ENCODE measurements around the gene TP73. TPM values are rescaled to one million over a fixed set of nuclear protein-coding genes. Genes with fewer than 3 reads are reported as not detected.

TP73 gene
- total RNA-seq, 1 donor from 2014 or later: under 0.01 TPM

DNA sequence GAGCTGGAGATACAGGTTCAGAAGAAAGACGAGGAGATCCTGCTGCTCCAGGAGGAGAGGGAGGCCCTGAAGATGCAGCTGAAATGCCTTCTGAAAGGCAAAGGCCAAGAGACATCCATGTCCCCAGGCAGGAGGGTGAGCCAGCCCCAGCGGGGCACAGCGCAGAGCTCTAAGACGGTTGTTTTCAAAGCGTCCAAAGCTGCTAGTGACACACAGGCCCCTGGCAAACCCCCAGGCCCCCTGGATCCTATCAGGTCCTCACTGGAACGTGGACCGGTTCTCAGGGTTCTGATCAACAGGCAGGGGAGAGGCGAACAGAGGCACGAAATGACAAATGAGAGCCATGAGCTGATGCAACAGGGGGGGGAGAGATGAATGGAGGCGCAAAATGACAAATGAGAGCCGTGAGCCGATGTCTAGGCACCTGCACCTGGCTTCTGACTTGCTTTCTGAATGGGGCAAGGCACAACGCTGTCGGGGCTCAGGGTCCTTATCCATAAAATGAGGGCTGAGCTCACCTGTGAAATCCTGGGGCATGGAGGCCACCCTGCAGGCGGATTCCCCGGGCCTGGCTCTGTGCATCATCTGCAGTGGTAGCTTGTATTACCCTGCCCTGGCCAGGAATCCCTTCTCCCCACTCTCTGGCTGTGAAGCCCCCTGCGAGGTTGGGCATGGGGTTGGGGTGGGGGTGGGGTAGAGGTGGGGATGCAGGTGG lies 109.1 kb downstream of the TP73 start:
- DNase-seq (ENCODE audit: low read depth, low spot score): no peak

DNA sequence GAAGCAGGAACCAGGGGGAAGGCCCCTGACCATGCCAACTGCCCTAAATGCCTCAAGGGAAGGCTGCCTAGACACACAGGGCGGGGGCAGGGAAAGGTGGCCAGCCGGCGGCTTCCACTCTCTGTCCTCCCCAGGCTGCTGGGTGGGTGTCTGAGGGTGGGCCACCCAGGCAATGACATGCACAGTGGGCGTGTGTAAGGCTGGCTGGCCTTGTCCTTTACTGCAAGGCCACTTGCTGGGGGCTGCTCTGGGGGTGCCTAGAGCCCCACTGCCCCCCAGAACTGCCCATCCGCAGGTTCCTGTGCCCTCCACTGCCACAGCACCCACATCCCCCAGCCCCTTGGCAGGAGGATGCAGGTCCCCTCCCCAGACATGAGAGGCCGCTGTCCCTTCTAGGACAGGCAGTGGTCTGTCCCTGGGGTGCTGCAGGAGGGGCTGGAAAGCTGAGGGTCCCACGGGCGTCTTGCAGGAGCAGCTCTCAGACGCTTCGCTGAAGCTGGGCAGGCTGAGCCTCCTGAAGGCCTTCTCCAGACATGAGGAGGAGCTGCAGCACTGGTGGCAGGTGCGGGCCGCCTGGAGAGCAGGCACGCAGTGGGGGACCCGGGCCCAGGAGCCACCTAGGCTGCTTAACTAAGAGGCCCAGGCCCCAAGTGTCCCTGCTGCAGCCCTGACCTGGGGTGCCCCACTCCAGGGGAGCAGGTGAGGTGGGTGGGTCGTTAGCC lies 110.0 kb downstream of the TP73 start:
- DNase-seq (ENCODE audit: low read depth, low spot score): no peak

DNA sequence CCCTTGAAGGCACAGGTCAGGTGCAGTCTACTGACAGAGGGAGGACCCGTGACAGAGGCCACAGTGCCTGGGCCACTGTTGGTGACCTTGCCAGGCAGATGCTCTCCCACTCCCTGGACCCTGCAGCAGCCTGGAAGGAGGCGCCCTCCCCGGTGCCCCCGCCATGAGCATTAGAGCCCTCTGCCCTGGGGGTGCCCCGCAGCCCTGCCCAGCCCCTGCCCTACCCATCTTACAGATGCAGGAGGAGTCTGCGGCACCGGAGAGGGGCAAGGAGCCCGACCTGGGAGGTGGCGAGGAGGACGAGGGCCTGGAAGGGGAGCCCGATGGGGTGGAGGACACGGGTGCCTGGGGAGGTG lies 110.5 kb downstream of the TP73 start:
- no peak for DNase-seq (ENCODE audit: low read depth, low spot score)

DNA sequence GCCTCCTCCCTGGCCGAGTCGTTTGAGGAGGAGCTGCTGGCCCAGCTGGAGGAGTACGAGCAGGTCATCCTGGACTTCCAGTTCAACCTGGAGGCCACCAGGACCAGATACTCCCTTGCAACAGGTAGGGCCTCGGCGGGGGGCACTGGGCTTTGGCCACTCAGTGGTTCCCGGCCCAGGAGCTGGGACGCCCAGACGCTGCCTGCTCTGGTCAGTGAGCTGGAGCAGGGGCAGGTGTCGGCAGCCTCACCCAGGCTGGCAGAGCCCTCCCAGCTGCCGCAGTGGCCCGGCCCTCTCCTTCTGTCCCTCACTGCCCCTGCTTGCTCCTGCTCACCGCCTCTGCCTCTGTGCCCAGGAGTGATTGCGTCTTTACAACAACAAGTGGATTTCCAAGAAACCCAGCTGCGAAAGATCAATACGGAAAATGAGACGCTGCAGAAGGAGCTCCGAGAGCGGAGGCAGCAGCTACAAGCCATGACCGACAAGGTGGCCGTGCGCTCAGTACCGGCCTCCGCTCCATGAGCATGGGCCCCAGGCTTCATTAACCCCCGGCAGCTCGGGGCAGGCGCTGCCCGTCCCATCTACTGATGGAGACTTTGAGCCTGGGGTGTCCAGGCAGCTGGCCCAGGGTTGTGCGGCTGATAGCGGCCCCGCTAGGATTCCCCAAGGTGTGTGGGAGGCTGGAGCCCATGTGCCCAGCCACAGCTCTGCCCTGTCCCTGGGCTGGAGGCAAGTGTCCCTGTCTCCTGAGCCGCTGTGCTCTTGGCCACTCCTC lies 111.2 kb downstream of the TP73 start:
- DNase-seq (ENCODE audit: low read depth, low spot score): no peak

DNA sequence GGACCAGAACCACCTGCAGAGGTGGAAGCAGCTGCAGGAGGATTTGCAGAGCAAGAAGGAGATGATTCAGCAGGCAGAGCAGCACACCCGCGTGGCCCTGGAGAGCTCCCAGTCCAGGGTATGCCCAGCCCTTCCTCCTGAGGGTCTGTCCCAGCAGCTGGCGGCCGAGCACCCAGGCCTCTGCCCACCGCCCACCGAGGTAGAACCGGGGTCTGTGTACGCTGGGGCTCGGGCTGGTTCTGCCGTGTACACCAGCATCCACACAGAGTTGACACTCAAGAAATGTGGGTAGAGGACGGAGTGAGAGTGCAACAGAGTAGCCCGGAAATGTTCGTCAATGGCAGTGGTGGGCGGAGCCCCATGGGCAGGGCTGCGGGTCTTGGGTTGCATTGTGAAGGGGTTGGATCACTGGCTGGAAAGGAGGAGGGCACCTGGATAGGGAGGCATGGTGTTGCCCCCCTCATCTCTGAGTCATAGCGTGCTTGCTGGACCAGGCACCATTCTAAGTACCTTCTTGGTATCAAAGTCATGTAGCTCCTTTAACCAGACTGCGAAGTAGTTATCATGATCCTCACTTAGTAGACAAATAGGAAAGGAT lies 115.1 kb downstream of the TP73 start:
- no peak for DNase-seq (ENCODE audit: low read depth, low spot score)

DNA sequence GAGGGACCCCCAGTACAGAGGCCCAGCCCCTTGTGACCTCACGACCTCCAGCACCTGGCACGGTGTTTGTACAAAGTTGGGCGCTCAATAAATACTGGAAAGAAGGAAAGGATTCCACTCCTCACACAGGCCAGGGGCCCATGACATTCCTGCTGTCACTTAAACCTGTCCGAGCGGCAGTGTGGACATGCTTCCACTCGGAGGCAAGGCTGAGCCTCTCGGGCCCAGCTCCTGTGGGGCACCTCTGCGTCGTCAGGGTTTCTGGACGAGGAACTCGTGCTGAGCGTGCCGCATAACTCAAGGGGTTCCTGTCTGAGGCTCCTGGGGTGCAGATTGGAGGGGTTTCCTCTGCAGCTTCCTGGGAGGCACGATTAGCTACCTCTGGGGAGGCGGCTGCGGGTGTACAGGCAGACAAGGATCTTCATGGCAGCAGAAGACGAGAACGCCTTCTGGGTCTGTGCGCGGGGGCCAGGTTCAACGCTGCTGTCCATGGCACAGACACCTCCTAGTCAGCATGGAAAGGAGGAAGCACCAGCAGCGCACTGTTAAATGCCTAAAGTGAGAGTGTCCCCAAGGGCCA lies 116.6 kb downstream of the TP73 start:
- no peak for DNase-seq (ENCODE audit: low read depth, low spot score)

DNA sequence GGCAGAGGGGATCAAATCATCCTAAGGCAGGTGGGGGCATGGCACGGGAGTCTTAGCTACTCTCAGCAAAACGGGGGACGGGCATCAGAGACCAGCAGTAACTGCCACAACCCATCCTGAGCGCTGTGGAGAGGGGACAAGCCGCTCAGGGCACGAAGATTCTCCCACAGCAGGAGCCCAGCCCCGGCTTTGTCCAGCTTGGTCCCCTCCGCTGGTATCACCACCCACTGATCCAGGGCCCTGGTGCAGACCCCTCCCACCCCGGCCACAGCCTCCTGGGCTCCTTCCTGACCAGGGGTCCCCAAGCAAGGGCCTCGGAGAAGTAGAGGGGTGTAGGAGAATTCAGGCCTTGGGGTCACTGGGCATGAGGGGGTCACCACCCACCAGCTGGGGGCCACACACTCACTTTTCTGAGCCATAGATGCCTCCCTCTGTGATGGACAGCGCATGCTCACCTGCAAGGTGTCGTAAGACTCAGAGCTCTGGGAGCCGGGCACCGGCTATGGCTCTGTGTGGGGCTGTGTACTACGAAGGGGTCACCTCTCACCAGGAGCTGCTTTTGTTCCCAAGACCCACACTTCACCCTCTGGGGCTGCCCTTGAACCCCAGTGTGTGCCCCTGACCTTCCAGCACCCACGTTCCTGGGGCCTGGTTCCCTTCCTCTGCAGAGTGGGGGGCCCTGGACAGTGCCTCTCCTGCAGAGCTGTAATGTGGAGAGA lies 117.9 kb downstream of the TP73 start:
- DNase-seq (ENCODE audit: low read depth, low spot score): no peak

DNA sequence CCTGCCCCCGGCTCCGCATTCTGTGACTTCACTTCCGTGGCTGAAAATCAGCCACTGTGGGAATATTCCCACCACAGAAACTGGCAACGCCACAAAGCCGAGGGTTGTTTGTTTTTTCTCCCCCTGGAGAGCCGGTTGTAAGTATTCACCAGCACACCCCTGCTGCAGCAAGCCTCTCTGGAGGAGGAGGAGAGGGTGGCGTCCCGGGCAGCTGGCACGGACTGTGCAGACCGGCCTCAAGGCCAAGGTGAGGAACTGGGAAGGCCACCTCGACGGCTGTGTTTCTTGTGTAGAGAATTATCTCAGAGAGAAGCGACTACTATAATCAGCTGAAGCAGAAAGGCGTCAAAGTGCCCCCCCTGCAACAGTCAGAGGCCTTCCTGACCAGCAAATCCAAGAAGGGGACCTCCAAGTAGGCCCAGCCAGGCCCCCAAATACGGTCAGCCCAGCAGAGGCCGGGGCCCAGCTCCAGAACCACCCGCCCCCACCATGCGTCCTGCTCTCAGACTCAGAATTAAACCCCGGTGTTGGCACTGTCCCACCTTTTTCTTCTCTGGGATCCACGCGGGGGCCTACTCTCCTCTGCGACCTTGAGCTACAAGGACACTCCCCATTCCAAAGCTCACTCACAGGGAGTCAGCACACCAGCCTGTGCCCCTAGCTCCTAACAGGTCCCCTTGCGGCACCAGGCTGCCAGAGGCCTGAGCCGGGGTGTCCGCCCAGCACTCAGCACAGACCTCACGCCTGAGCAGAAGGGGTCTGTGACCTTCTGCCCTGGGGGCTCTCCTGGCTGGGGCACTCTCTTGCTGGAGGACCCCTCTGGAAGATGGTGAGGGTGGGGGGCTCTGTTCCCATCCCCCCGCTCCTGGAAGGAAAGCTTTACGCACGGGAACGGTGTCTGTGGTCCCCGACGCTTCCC lies 119.1 kb downstream of the TP73 start:
- DNase-seq (ENCODE audit: low read depth, low spot score): no peak

DNA sequence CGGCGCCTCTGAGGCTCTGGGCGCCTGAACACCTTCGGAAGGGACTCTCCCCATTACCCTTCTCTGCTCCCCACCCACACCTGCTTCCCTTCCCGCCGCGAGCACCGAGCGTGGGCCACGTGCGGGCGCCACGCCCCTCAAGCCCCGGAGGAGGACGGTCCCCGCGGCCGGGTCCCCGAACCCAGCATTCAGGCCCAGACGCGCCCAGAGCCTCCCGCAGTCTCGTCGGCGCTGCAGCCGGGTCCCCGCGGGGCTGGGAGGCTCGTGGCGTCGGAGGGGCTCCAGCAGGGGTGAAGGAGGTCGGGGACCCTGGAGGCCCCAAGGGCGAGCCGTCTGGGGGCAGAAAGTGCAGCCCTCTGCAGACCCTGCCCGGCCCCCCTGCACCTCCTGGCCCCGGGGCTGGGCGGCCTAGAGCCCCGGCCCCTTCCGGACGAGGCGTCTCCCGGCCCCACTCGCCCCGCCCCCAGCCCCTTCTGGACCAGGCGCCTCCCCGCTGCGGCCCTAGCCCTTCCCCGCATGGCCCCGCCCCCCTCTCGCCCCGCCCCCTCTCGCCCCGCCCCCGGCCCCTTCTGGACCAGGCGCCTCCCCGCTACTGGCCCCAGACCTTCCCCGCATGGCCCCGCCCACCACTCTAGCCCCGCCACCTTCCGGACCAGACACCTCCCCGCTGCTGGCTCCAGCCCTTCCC lies 119.9 kb downstream of the TP73 start:
- DNase-seq (ENCODE audit: low read depth, low spot score): no peak

DNA sequence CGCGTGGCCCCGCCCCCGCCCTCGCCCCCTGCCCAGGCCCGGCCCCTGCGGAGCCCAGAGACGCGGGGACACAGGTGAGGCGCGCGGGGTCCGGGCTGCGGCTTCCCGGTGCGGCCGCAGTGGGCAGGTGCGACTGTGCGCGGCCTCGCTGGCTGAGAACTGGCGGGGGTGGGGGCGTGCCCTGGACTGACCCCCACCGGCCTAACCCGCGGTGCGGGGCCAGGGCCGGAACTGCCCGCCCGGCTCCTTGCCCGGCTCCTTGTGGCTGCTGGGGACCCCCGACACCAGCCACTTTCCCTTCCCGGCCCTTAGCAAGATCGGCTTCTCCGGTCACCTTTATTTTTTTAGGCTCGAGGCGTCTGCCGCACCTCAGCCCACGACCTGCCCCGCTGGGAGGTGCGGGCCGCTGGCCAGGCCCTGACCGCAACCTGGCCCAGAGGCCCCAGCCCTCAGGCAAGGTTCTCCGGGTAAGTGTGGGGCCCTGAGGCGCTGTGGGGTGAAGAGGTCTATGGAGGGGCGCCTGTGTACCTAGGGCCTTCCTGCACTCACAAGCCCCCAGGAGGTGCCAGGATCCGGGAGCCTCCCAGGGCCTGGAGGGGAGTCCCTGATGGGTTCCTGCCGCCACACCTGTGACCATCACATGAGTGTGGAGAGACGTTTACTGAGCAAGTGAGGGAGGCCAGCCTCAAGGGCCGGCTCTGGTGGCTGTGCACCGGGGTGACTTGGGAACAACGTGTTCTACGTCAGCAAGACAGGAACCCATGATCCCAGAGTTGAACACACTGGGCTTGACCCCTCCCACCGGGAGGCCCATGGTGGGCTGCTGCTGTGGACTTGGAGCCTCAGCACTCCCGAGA lies 120.6 kb downstream of the TP73 start, which contains the start of gene SMIM1:
TSS of gene SMIM1 (plus strand) at position 35 of the 857 bp plus-strand sequence. CDS start 2,625 bp downstream, outside the sequence.
- no peak for DNase-seq (ENCODE audit: low read depth, low spot score)

DNA sequence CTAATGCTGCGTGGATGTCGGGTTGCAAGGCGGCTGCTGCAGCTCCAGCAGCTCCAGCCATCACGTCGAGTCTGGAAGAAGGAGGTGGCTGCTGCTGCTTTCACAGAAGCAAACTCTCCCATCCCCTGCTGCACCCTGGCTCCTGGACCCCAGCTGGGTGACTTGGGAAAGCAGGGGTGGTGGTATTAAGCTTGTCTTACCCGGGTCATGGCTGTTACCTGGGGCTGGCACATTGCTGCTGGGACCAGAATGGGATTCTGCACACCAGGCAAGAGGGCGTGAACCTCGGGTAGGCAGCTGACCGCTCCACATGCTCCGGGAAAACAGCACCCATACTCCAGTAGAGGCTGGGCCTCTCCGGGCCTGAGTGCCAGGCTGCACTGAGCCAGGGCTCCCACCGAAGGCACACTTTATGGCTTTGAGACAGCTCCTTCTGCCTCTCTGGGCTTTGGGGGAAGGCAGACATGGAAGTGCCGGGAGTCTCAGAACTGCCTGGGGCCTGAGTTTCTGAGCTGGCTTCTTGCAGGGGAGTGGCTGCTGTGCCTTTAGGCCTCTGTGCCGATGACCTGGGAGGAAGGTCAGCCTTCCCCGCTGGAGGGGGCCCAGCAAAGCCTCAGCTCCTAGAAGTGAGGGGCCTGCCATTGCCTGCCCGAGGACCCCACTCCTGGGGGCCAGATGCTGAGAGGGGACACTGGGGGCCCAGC lies 121.4 kb downstream of the TP73 start:
- DNase-seq (ENCODE audit: low read depth, low spot score): no peak

DNA sequence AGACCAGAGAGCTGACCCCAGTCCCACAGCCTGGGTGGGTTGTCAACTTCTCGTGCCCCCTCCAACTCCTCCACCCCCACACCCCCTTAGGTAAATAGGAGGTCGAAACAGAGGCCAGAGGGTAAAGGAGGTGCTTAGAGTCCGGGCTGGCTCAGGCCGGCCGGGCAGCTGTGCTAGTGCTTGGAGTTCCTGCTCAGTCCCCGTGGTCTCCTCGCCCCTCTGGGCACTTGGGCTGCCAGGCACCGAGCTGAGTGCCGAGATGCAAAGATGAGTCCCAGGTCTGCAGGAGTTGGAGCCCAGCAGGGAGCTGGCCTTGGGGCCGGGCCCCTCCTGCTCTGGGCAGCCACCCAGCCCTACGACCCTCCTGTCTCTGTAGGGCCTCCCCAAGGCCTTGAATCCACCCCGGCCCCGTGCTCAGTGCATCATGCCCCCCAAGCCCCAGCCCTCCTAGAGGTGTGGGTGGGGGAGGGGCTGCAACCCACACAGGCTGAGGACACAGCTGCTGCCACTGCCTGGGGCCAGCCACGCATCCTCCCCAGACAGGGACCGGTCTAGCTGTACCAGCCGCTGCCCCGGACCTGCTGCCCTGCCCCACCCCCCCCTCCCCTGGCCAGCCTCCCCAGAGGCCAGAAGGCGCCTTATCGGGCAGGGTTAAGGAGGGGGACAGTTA lies 122.1 kb downstream of the TP73 start:
- DNase-seq (ENCODE audit: low read depth, low spot score): no peak

DNA sequence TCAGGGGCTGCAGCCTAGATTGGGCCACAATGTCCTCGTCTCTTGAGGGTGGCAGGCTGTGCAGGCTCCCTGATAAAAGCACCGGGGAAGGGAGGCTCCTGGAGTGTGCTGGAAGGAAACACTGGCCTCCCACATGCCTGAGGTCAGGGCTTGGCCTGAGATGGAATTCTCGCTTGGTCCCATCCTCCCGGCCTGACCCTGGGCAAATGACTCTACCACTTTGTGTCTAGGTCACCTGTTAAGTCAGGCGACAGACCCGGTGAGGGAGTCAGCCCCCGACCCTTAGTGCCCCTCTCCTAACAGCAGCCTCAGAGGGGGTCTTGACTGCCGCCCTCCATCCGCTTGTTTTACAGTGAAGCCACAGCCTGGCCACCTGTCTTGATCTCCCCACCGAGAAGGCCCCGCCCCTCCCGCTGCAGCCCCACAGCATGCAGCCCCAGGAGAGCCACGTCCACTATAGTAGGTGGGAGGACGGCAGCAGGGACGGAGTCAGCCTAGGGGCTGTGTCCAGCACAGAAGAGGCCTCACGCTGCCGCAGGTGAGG lies 122.7 kb downstream of the TP73 start:
- no peak for DNase-seq (ENCODE audit: low read depth, low spot score)

DNA sequence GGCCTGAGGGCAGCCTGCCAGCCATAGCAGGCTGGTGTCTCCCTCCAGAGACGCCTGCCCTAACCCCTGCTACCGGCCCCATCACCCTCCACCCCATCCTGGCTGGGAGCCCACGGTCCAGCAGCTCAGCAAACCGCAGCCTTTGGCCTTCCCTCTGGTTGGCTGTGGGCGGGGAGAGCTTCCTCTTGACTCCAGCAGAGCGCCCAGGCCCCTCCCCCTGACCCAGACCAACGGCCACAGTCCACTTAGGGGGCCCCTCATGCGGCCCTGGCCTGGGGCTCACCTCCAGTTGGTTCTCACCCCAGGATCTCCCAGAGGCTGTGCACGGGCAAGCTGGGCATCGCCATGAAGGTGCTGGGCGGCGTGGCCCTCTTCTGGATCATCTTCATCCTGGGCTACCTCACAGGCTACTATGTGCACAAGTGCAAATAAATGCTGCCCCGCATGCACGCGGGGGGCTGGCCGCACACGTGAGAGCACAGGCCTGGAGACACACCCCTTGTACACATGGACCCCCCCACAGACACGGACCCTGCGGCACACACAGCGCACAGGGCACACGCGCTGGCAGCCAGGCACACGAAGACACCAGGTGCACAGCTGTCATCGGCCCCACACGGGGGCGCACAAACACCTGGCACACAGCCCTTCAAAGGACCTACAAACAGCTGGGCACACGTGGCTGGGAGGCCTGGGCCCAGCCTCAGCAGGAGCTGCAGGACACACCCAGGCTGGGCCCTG lies 123.3 kb downstream of the TP73 start:
- DNase-seq (ENCODE audit: low read depth, low spot score): no peak

DNA sequence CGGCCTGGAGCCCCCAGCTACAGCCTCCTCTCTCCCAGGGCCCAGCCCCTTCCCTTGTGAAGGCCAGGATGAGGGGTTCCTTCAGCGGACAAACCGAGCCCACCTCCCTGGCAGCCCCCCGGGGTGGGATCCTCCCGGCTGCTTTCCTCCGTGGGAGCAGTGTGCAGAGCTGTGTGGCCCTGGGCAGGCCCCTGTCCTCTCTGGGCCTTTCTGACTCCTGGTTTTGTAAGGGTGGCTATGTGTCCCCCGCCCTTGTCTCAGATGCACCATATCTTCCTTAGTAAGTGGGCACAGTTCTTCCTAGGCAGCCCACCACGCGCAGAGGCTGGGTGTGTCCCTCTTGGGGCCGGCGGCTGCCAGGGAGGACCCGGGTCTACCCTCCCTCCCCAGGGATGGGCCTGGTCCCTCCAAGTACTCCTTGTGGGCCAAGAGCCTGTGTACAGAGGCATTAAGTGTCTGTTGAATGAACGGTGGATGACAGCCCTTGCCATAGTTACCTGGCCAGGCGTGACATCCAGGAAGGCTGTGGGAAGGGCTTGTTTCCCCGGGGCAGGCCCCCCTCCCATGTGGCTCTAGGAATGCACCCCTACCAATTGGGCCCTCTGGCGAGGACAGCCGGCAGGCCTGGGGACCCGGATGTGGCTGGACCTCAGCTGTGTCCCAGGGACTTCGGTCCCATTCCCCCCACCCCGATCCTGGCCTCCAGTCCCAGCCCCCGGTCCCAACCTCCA lies 124.1 kb downstream of the TP73 start:
- no peak for DNase-seq (ENCODE audit: low read depth, low spot score)
